Measurements from ENCODE around the gene COL3A1.

The COL3A1 gene

GRCh38 chr2:188975497-188976102 lies 1.4 kb downstream of the COL3A1 start:
- peak; percentile 73 for DNase-seq (ENCODE audit: low spot score)

DNA sequence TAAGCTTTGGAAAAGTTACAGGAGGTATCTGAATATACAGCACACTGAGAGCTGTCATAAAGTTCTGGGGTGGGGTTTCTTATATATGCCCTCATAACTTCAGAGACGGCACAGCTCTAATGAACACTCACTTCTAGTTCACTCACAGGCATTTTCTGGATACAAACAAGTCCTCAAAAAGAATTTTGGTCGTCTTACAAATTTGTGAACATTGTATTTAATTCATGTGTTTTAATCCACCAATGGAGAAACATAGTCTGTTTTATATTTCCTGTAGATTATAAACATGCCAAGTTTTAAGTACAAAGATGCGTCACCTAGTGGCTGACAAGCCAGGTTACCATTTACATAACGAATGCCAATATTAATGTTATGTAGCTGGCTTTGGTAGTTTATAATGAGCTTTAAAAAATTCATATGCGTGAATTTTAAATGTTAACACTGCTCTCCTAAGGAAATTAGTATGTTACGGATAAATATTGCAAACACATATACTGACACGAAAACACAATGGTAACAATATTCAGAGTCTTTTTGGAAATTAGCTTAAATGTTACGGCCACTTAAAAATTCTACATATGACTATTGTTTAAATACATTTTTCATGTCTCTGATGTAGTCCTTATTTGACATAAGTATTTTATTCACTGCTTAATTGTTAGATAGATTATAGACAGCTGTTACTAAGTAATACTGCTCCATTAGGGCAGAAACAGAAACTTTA lies 2.5 kb downstream of the COL3A1 start:
- no peak for DNase-seq (ENCODE audit: low spot score)

GRCh38 chr2:188977317-188977716 lies 3.1 kb downstream of the COL3A1 start:
- DNase-seq (ENCODE audit: low spot score) = no peak

DNA sequence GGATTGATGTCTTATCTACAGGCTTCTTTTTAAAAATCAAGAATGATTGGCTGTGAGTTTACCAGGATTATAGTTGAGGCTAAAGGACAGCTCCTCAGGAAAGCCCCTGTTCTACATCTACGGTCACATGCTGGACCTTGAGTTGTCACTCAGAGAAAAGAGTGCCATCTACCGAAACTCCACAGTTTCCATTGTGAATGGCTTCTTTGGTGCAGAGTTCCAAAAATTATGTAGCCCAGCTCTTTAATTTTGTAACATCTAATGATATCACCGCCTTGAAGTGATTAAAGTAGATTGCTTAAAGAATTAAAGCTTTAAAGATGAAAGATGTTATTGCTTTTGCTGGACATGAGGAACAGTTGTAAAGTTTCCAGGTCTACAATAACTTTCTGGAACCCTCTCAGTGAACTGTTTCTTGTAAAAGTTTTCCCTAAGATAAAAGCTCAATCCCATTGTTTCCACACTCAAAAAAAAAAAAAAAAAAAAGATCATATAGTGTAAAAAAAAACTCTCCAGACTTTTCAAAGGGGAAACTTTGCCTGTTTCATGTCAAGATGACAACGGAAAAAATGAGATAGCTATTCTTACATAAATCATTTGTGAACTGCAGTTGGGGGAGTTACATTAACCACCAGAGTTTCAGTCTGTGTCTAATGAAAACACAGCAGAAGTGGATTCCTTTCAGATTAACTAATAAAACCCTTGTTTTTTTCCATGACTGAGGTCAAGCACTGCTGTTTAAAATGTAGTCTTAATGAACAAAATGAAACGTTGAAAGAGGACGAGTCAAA lies 4.3 kb downstream of the COL3A1 start:
- no peak for DNase-seq (ENCODE audit: low spot score)

DNA sequence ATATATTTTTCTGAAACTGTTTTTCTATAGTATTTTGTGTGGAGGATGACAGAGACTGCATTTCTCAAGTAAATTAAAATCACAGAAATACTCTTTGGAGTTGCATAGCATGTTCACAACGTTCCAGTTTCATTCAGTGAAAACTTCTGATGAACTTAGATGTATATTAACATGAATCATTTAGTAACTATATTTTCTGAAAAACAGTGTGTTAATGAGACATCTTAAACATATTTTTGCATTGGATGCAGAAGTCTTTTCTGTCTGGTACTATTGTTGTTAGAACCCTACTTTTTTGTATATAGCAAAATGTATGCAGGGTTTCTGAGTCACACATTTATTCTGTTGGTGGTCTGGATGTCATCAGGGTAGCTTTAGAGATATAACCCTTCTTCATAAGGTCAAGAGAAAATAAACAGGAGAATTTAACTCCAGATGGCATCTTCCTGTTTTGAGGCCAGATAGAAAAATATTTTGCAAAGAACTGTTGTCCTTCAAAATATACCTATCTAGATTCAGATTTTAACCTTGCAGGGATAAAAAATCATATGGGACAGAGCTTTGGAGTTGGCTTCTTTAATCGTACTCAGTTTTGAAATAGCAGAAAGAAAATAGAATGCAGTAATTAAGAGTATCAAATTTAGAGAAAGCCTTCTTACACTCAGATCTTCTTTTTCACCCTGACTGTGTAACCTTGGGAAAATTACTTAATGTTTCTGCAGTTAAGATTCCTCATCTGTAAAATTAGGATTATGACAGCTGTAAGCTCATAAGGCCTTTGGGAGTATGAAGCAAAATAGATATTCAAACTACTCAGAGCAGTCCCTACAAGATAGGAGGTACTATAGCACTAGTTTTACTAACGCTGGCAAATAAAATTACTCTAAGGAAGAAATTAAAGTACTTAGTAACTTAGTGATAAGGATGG lies 5.3 kb downstream of the COL3A1 start:
- no peak for DNase-seq (ENCODE audit: low spot score)

DNA sequence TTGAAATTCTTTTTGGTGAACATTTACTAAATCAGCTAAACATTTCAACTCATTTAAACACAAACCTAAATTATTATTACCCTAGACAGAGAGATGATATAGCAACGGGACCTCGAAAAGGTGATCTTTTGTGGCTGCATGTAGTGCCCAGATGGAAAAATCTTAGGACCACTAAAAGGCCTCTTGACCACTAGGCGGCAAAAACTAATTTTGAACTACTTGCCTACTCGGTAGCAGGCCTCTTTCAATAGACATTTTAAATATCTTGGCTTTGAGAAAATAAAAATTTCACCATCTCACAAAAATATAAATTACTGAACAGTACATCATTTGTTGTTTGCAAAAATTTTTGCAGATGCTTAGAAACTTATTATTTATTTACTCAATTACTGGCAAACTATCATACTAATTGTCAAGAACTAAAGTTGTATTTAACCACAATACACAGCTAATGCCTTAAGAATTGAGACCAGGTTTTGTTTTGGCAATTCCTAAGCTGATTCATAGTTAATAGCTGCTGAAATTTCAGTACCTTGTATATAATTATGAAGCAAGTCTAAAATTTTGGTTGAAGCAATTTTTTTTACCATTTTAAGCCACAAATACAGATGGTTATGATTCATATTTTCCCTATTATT lies 9.4 kb downstream of the COL3A1 start:
- no peak for DNase-seq (ENCODE audit: low spot score)

- DNase-seq (ENCODE audit: low spot score) = peak; percentile 25
Measured at GRCh38 chr2:188984065-188984491, 9.9 kb downstream of the COL3A1 start.

DNA sequence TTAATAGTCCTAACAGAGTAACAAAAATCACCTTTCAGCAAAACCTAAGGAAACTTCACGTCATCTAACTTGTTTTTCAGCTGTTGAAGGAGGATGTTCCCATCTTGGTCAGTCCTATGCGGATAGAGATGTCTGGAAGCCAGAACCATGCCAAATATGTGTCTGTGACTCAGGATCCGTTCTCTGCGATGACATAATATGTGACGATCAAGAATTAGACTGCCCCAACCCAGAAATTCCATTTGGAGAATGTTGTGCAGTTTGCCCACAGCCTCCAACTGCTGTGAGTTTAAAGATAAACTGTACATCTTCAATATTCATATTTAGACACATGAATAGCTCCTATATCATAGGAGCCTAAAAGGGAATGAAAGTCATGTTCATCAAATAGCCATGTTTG lies 10.5 kb downstream of the COL3A1 start:
- DNase-seq (ENCODE audit: low spot score) = peak; percentile 63

- peak; percentile 29 for DNase-seq (ENCODE audit: low spot score)
Measured at GRCh38 chr2:188986839-188987238, 12.7 kb downstream of the COL3A1 start.

DNA sequence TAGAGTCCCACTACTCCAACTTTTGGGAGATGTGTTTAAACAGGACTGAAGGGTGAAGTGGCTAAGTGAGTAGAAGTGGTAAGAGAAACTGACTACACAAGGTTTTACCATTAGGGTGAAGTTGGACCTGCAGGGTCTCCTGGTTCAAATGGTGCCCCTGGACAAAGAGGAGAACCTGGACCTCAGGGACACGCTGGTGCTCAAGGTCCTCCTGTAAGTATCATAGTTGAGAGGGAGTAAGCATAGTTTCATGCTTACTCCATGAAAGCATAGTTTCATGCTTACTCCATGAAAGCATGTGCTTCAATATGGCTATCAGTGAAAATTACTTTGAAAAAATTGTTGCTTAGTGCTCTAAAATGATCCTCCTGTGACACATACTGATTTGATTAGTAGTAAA lies 19.1 kb downstream of the COL3A1 start:
- DNase-seq (ENCODE audit: low spot score) = no peak

DNA sequence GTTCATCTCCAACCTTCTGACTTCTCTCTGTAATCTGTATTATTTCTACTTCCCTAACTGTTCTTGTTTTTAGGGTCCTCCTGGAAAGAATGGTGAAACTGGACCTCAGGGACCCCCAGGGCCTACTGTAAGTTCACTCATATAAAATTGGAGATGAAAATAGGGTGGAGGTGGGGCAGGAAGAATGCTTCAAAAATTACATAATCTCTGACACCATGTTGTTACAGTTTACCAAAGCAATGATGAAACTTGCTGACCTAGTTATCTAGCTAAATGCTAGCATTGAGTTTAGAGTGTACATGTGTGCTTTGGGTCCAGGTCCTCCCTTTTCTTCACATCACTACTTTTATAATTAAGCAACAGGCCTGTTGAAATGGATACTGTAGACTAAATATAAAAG lies 23.1 kb downstream of the COL3A1 start:
- DNase-seq (ENCODE audit: low spot score) = no peak

GRCh38 chr2:189000221-189000620 lies 26.0 kb downstream of the COL3A1 start:
- DNase-seq (ENCODE audit: low spot score) = no peak

DNA sequence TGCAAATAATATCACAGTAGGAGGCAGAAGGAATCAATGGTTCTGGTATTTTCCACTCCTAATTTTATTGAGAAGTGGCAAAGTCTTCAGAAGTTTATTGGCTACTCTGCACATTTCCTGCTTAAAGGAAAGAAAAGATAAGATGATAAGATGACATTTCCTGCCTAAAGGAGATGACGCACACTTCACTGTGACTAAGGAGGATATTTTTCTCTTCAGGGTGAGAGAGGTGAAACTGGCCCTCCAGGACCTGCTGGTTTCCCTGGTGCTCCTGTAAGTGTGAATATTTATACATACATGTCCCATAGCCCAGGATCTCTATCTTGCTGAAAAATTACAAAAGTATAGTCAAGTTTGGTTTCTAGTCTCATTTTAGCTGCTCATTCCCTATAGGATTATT lies 27.9 kb downstream of the COL3A1 start:
- DNase-seq (ENCODE audit: low spot score) = no peak

DNA sequence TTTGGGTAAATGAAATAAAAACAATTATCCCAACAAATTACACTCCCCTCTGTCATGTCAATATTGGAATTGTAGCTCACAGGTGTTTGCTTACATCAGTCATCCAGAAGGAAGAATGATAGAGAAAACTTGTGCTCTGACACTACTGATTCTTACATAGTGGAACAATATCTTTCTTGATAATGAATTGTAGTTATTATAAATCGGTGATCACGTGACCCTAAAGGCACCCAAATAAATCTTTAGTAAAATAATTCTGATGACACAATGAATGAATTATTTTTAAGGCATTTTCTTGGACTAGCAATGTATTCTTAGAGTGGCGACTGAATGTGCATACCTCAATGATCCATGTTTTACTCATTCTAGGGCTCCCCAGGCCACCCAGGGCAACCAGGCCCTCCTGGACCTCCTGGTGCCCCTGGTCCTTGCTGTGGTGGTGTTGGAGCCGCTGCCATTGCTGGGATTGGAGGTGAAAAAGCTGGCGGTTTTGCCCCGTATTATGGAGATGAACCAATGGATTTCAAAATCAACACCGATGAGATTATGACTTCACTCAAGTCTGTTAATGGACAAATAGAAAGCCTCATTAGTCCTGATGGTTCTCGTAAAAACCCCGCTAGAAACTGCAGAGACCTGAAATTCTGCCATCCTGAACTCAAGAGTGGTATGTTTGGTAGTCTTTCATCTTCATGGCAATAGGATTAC lies 34.5 kb downstream of the COL3A1 start:
- no peak for DNase-seq (ENCODE audit: low spot score)

DNA sequence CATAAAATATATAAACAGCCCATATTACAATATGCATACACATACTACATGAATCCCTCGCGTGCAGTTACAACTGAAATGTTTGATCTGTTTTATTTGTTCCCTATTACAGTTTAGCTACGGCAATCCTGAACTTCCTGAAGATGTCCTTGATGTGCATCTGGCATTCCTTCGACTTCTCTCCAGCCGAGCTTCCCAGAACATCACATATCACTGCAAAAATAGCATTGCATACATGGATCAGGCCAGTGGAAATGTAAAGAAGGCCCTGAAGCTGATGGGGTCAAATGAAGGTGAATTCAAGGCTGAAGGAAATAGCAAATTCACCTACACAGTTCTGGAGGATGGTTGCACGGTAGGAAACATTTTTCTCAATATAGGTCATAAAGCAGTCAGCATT lies 36.4 kb downstream of the COL3A1 start:
- DNase-seq (ENCODE audit: low spot score) = no peak

DNA sequence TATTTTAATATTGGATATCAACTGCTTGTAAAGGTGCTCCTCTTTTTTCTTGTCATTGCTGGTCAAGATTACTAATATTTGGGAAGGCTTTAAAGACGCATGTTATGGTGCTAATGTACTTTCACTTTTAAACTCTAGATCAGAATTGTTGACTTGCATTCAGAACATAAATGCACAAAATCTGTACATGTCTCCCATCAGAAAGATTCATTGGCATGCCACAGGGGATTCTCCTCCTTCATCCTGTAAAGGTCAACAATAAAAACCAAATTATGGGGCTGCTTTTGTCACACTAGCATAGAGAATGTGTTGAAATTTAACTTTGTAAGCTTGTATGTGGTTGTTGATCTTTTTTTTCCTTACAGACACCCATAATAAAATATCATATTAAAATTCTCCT lies 38.2 kb downstream of the COL3A1 start:
- DNase-seq (ENCODE audit: low spot score) = no peak

DNA sequence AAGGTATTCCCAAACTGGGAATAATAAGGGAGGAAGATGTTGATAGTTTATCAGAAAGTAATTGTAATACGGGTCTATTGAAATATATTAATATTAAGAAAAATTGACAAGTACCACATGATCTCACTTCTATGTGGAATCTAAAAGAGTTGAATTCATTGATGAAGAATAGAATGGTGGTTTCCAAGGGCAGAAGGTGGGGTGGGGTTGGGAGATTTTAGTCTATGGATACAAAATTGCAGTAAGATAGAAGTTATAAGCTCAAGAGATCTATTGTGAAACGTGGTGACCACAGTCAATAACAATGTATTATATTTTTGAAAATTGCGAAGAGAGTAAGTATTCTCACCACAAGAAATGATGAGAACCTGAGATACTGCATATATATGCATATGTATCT lies 38.9 kb downstream of the COL3A1 start:
- DNase-seq (ENCODE audit: low spot score) = no peak

- DNase-seq (ENCODE audit: low spot score) = no peak
Measured at GRCh38 chr2:189013671-189014448, 39.7 kb downstream of the COL3A1 start.

GRCh38 chr2:189014449-189015138 lies 40.4 kb downstream of the COL3A1 start:
- DNase-seq (ENCODE audit: low spot score) = no peak
